Psoas muscle (tissue), 8 donors: ENCODE results near the gene CABLES1. TPM values are rescaled to one million over a fixed set of nuclear protein-coding genes. Genes with fewer than 3 reads are reported as not detected.

Source experiments
- ATAC-seq, 4 donors: fragments of 200-7000 bp; cut with Tn5 transposase; one replicate each; pipeline ENCODE4 v1.9.1; 2020; ENCODE audit warnings: moderate library complexity in 3 of 4, mild to moderate bottlenecking in 2 of 4
- DNase-seq, 2 donors: peaks; one replicate each; pipeline ENCODE4 v3.0.0-alpha.2; 2020
- H3K27ac ChIP-seq: fragments of 200-600 bp; one replicate; pipeline ENCODE4 v1.8.0; 2022
- H3K27me3 ChIP-seq, 3 donors: fragments of 200-600 bp in 1 of 3; one replicate each; pipeline versions ENCODE4 v1.6.1 to v1.8.0; 2013 to 2022; ENCODE audit warnings: low read length in 2 of 3, mild to moderate bottlenecking in 2 of 3, moderate library complexity in 1 of 3; ENCODE audit not compliant: insufficient read depth in 3 of 3
- H3K36me3 ChIP-seq, 2 donors: fragments of 200-600 bp in 1 of 2; one replicate each; pipeline versions ENCODE4 v1.6.1 to v1.8.0; 2013 to 2022; ENCODE audit warnings: low read depth in 1 of 2, mild to moderate bottlenecking in 1 of 2, moderate library complexity in 1 of 2; ENCODE audit not compliant: insufficient read depth in 1 of 2
- H3K4me1 ChIP-seq: fragments of 200-600 bp; one replicate; pipeline ENCODE4 v1.8.0; 2022
- H3K4me3 ChIP-seq: fragments of 200-600 bp; one replicate; pipeline ENCODE4 v1.8.0; 2022; ENCODE audit warnings: mild to moderate bottlenecking
- H3K9me3 ChIP-seq: fragments of 200-600 bp; one replicate; pipeline ENCODE4 v1.8.0; 2022
- CTCF ChIP-seq: fragments of 200-600 bp; IDR thresholded peaks from one replicate; pipeline ENCODE4 v1.8.0; 2022; ENCODE audit warnings: antibody characterized with exemption
- WGBS, 3 donors: extraction: QIAGEN DNeasy Blood & Tissue Kit; methylation state at CpG; one replicate each; pipeline versions ENCODE4 v1.1.6 to v1.1.7; 2013; 5-methylcytosine and 5-hydroxymethylcytosine counted together
- intact Hi-C, 2 donors: fragments of 100-400 bp; cut with DNase I; formaldehyde crosslinking; loops; one replicate each; pipeline versions ENCODE4 v1.11.0 to v1.14.2; 2022
- polyA plus RNA-seq, 3 donors: library from polyadenylated mRNA; stranded (reverse); fragments of 200-250 nt; gene quantifications; one replicate each; pipeline ENCODE4 v1.2.3, GENCODE V29; 2013
- total RNA-seq, 4 donors: library from RNA; stranded (reverse); fragmentation: NEBNext Ultra II Directional in 2 of 4; extraction: Animal tissue kit (Norgen Biotek cat#: 25700) in 2 of 4; gene quantifications; one replicate each; pipeline versions ENCODE4 v1.2.1 to v1.2.4, GENCODE V29; 2021 to 2023
- donor health status: healthy with polysubstance abuse.
- donor health status: DM: no; HTN: no; CAD: no; lungs with moderate emphysema.
- donor health status: Bipolar disorder and iron deficiency.
- donor health status: healthy.
- donor health status: DM: yes; HTN: yes; CAD: no.
- donor health status: DM: no; HTN: no; CAD: no.
- donor health status: DM: no; HTN: no; CAD: no.
- donor health status: DM: yes; HTN: yes; CAD: no.

The CABLES1 gene
- total and polyA plus RNA-seq, 7 donors, result 0.42 to 1.5 (median 0.98) TPM

- Histone ChIP-seq H3K27ac (no peak overlapping the region), H3K36me3 (no peaks in the 10 kb centered on the region), H3K27me3 (no peaks in the 10 kb centered on the region), H3K4me3 (no peak overlapping the region), H3K9me3 (no peaks in the 10 kb centered on the region), H3K4me1 (no peaks in the 10 kb centered on the region)
- intact Hi-C loops, result no loop called here
- 93 to 95% (median 93%) methylated on average over 17 of the region's 17 CpGs for WGBS, 3 donors
- ATAC-seq (no peak), DNase-seq (no peak)
- TF ChIP-seq CTCF, result no peak
Observed at GRCh38 chr18:23176701-23177432, 41.6 kb downstream of the CABLES1 start.

GRCh38 chr18:23177433-23178072 lies 42.3 kb downstream of the CABLES1 start:
- no peaks in the 10 kb centered on the region for H3K4me1 ChIP-seq
- no peaks in the 10 kb centered on the region for H3K9me3 ChIP-seq
- H3K27ac ChIP-seq, result no peak overlapping the region
- no peak for ATAC-seq
- intact Hi-C loops, result no loop called here
- H3K36me3 ChIP-seq, result no peaks in the 10 kb centered on the region
- 88 to 97% (median 91%) methylated on average over 12 to 13 of the region's 13 CpGs for WGBS, 3 donors
- DNase-seq, result no peak
- no peaks in the 10 kb centered on the region for H3K27me3 ChIP-seq
- no peak for TF ChIP-seq CTCF
- H3K4me3 ChIP-seq, result no peak overlapping the region

- no peaks in the 10 kb centered on the region for H3K27me3 ChIP-seq
- no peaks in the 10 kb centered on the region for H3K36me3 ChIP-seq
- DNase-seq (no peak), ATAC-seq (no peak)
- intact Hi-C loops, result no loop called here
- WGBS, 3 donors, result 89 to 95% (median 91%) methylated on average over 7 of the region's 7 CpGs
- no peaks in the 10 kb centered on the region for H3K9me3 ChIP-seq
- no peak for TF ChIP-seq CTCF
- no peak overlapping the region for H3K27ac ChIP-seq
- H3K4me1 ChIP-seq, result no peaks in the 10 kb centered on the region
- no peak overlapping the region for H3K4me3 ChIP-seq
Observed at GRCh38 chr18:23178201-23178600, 42.9 kb downstream of the CABLES1 start.

GRCh38 chr18:23178661-23179081 lies 43.4 kb downstream of the CABLES1 start:
- Histone ChIP-seq H3K4me3 (no peak overlapping the region), H3K36me3 (no peaks in the 10 kb centered on the region), H3K9me3 (no peaks in the 10 kb centered on the region), H3K27me3 (no peaks in the 10 kb centered on the region), H3K4me1 (no peaks in the 10 kb centered on the region), H3K27ac (no peak overlapping the region)
- WGBS, 3 donors, result 95 to 98% (median 97%) methylated on average over 6 of the region's 6 CpGs
- no peak for TF ChIP-seq CTCF
- no peak for ATAC-seq
- intact Hi-C loops, result no loop called here
- no peak for DNase-seq
